GM21576 (cell line): ENCODE results near the gene EME2.
"Not testable (repeated sequence)": the region's sequence is repeated elsewhere in the genome, so short reads cannot be mapped to it uniquely, and the experiment has no call there.

Experiments used
- ATAC-seq: cut with Tn5 transposase; IDR thresholded peaks from one replicate; pipeline ENCODE4 v1.9.1; 2021; ENCODE audit warnings: mild to moderate bottlenecking, moderate library complexity; ENCODE audit not compliant: unreplicated experiment

The EME2 gene

GRCh38 chr16:1790261-1790610, 17.6 kb downstream of the EME2 start:
- no peak for ATAC-seq

DNA sequence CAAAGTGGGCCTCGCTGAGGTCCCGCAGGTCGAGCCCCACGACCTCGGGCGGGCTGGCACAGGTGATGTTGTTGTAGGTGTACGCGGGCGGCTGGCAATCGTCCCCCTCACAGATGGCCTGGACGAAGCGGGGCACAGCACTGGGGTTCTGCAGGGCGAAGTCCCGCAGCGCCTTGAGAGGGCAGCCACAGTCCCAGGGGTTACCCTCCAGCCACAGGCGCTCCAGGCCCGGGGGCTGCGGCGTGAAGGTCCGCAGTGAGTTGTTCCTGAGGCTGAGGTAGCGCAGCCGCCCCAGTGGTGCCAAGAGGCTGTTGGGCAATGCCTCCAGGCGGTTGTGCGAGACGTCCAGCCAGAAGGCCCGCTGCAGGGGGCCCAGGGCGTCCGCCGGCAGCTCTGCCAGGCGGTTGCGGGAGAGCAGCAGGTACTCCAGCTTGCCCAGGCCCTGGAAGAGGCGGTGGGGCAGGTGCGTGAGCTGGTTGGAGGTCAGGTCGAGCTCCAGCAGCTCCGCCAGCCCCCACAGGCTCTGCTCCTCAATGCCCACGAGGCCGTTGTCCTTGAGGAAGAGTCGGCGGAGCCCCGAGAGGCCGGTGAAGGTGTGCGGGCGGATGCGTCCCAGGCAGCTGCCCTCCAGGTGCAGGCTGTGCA, 18.1 kb downstream of the EME2 start:
- ATAC-seq, result no peak

DNA sequence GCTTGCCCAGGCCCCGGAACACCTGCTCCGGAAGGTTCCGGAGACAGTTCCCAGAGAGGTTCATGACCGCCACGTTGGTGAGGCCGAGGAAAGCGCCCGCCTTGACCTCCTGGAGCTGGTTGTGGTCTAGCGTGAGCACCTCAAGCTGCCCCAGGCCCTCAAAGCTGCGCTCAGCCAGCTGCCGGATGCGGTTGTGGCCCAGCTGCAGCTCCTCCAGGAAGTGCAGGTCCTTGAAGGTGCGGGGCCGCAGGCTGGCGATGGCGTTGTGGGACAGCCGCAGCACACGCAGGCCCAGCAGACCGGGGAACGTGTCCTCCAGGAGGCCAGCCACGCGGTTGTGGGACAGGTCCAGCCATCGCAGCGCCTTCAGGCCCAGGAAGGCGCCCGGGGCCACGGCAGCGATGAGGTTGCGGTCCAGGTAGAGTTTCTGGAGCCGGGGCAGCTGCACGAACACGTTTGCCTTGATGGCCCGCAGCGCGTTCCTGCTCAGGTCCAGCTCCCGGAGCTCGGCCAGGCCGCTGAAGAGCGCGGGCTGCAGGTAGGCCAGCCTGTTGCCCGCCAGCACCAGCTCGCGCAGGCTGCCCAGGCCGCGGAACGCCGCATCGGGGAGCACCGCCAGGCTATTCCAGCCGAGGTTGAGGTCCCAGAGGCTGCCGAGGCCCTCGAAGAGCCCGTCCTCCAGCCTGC, 18.8 kb downstream of the EME2 start:
- ATAC-seq, result no peak

GRCh38 chr16:1791943-1792812, 19.6 kb downstream of the EME2 start:
- no peak for ATAC-seq

DNA sequence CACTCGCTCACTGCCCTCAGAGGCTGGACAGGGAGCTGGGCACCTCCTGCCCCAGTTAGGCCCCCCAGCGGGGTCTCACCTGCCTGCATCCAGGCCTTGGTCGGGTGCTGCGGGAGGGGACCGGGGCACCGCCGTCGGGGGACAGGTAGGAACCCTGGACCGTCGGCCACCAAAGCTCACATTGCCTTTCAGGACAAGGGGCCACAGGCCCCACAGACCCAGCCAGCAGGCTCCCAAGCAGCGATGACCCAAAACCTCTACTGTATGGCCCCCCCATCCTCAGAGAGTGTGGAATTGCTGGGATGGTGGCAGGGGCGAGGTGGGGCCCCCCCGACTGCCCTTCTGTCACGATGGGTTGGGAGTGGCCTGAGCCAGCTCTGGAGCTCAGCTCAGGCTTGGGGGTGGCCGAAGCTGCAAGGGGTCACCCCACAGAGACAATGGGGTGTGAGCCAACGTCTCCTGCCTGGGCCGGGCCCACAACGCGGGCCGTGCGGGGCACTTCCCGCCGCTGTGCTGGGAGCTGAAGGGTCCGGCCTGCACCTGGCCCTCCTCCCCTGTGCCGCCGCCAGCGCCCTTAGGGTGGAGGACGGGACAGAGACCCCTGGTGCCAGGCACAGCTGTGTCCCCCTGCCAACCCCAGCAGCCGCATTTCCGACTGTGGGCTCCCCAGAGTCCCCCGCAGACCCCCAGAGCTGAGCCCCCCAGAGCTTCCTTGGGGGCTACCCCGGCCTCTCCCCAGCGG, 20.4 kb downstream of the EME2 start:
- no peak for ATAC-seq

DNA sequence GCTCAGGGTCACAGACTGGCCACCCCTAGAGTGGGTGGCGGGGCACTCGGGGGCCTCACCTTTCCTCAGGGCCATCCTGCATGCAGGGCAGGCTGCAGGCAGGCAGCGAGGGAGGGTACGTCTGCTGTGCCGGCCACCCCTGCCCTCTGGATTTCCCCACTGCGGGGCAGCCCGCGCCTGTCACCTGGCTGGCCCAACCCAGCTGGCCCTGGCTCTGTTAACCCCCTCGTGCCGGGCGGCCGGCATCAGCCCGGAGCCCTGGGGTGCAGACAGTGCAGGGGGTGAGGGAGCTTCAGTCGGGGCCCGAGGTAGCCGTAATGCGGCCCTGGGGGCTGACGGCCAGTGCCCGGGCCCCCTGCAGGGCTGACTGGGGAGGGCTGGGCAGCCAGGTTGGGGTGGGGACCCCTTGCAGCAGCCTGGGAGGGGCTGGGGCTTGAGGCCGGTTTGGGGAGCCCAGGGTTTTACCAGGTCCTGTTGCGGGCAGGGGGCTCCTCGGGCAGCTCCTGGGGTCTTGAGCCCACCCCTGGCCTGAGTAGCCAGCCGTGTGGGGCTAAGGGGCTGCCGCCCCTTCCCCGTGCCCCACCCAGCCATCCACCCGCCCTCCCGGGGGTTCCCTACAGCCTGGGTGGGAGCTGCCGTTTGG, 21.1 kb downstream of the EME2 start, which contains the start of gene IGFALS:
TSS of gene IGFALS (minus strand) at position 128 of the 643 bp plus-strand sequence. CDS start at position 75, 53 bp downstream.
- ATAC-seq, result no peak

- no peak for ATAC-seq
These were observed 21.7 kb downstream of the EME2 start for GRCh38 chr16:1794221-1794871.

DNA sequence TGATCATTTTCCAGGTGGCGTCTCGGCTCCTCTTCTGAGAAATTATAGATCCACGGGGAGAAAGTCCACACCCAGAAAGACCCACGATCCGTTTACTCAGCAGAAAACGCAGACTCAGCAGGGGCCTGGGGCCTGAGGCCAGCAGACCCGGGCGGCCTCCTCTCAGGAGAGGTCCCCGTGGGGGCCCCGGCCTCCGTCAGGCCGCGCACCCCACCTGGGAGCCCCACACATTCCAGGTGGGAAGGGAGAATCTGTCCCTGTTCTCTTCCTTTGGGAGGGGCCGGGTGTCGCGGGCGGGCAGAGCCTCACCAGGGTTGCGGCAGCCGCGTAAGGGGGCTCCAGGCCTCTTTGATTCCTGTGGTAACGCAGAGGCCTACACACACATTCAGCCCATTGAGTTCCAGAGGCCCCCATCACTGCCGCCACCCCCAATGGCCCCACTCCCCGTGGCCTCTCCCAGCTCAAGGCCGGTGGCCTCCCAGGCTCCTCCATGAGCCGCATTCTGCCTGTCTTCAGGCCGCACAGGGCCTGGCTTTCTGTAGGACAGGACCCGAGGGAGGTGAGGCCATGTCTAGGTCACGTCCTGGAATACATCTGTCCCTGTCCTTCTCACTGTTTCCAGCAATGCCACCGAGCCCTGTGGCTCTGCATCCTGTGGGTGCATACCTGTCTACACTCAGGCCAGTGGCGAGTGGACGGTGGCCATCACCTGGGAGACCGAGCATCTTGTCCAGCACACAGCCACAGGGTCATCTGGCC, 22.5 kb downstream of the EME2 start:
- ATAC-seq, result no peak

DNA sequence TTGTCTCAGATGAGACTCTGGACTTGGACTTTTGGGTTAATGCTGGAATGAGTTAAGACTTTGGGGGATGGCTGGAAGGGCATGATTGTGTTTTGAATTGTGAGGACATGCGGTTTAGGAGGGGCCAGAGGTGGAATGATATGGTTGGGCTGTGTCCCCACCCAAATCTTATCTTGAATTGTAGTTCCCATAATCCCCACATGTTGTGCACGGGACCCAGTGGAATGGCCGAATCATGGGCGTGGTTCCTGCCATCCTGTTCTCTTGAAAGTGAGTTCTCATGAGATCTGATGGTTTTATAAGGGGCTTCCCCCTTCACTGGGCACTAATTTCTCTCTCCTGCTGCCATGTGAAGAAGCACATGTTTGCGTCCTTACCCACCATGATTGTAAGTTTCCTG, 26.7 kb downstream of the EME2 start:
- not testable (repeated sequence) for ATAC-seq

DNA sequence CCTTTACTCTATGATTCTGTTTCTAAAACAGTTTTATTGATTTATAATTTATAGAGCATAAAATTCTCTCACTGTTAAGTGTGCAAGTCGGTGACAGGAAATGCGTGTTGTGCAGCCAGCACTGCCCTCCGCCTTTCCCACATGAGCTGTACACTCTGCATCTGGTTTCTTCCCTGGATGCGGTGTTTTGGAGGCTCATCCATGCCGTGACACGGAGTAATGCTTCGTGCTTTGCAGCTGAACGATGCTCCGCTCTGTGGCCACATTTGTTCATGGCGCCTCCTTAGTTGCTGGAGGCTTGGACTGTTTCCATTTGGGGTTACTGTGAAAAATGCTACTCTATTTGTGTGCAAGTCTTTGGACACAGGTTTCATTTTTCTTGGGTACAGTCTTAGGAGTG, 28.1 kb downstream of the EME2 start:
- ATAC-seq, result no peak

- ATAC-seq, result no peak
These were observed 35.0 kb downstream of the EME2 start for GRCh38 chr16:1807626-1808025.

DNA sequence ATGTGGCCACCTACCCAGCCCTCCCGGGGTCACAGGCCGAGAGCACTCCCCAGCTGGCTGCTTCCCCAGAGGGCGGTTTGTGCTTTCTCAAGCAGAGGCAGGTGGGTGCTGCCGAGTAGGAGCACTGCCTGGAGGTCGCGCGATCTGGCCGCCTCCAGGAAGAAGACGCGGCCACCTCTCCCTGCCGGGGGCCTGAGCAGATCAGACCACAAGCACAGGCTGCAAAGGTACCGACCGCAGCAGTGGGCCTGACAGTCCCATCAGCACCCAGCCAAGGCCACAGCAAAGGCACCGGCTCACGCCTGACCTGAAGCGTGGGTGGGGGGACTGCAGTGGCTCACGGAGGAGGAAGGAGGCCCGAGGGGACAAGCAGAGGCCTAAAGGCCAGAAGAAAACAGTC, 36.1 kb downstream of the EME2 start:
- no peak for ATAC-seq

GRCh38 chr16:1809281-1809801, 36.7 kb downstream of the EME2 start:
- ATAC-seq, result no peak

- no peak for ATAC-seq
These were observed 37.5 kb downstream of the EME2 start for GRCh38 chr16:1810106-1810505.

GRCh38 chr16:1810536-1810935, 37.9 kb downstream of the EME2 start:
- no peak for ATAC-seq

- no peak for ATAC-seq
These were observed 40.1 kb downstream of the EME2 start for GRCh38 chr16:1812732-1813163.

- ATAC-seq, result no peak
These were observed 42.9 kb downstream of the EME2 start for GRCh38 chr16:1815461-1815860.

GRCh38 chr16:1816396-1817275, 44.0 kb downstream of the EME2 start:
- ATAC-seq, result no peak
